HUES48 (cell line): Measurements from ENCODE around the gene BRD3OS.
"Not testable (repeated sequence)": the region's sequence is repeated elsewhere in the genome, so short reads cannot be mapped to it uniquely, and the experiment has no call there.

Source experiments
- H3K27ac ChIP-seq: one replicate; pipeline ENCODE4 v1.7.0; 2013; ENCODE audit warnings: low read depth, low read length, inconsistent platforms
- H3K27me3 ChIP-seq: 2 replicates; pipeline ENCODE4 v1.6.1; 2013; ENCODE audit warnings: mild to moderate bottlenecking, low read length; ENCODE audit not compliant: control insufficient read depth, insufficient read depth
- H3K36me3 ChIP-seq: 2 replicates; pipeline ENCODE4 v1.6.1; 2013; ENCODE audit warnings: low read length; ENCODE audit not compliant: control insufficient read depth, insufficient read depth
- H3K4me1 ChIP-seq: 2 replicates; pipeline ENCODE4 v1.6.1; 2013; ENCODE audit warnings: mild to moderate bottlenecking, low read length; ENCODE audit not compliant: control insufficient read depth, insufficient read depth
- H3K4me3 ChIP-seq: 2 replicates; pipeline ENCODE4 v1.5.1; 2013; ENCODE audit warnings: mild to moderate bottlenecking, low read depth, low read length
- H3K9ac ChIP-seq: 2 replicates; pipeline ENCODE4 v1.6.1; 2013; ENCODE audit warnings: mild to moderate bottlenecking, low read depth, low read length, moderate library complexity
- H3K9me3 ChIP-seq: 2 replicates; pipeline ENCODE4 v1.6.1; 2013; ENCODE audit warnings: low read length; ENCODE audit not compliant: control insufficient read depth, insufficient read depth

Gene BRD3OS

GRCh38 chr9:134069480-134070399 lies 44.5 kb downstream of the BRD3OS start:
- no peak overlapping the region for H3K27ac ChIP-seq
- no peaks in the 10 kb centered on the region for H3K36me3 ChIP-seq
- H3K4me3 ChIP-seq: no peak overlapping the region
- H3K27me3 ChIP-seq: peaks cover 15% of the 10 kb centered on the region
- peaks cover 6% of the 10 kb centered on the region for H3K9me3 ChIP-seq
- no peak overlapping the region for H3K9ac ChIP-seq
- peaks cover 9% of the 10 kb centered on the region for H3K4me1 ChIP-seq

- peaks cover 15% of the 10 kb centered on the region for H3K27me3 ChIP-seq
- no peak overlapping the region for H3K9ac ChIP-seq
- no peak overlapping the region for H3K4me3 ChIP-seq
- H3K4me1 ChIP-seq: peaks cover 2% of the 10 kb centered on the region; the same call in 1 of the 2 replicates
- no peak overlapping the region for H3K27ac ChIP-seq
- H3K36me3 ChIP-seq: no peaks in the 10 kb centered on the region
- H3K9me3 ChIP-seq: peaks cover 7% of the 10 kb centered on the region
Measured at GRCh38 chr9:134071149-134071548, 45.9 kb downstream of the BRD3OS start.

- not testable (repeated sequence) for H3K9ac ChIP-seq, H3K4me3 ChIP-seq, H3K27ac ChIP-seq, H3K36me3 ChIP-seq, H3K9me3 ChIP-seq, H3K4me1 ChIP-seq
- peaks cover 15% of the 10 kb centered on the region for H3K27me3 ChIP-seq
Measured at GRCh38 chr9:134072683-134073082, 47.4 kb downstream of the BRD3OS start.

- no peaks in the 10 kb centered on the region for H3K4me1 ChIP-seq
- H3K36me3 ChIP-seq: no peaks in the 10 kb centered on the region
- no peak overlapping the region for H3K4me3 ChIP-seq
- peaks cover 15% of the 10 kb centered on the region for H3K27me3 ChIP-seq
- no peak overlapping the region for H3K27ac ChIP-seq
- no peak overlapping the region for H3K9ac ChIP-seq
- peaks cover 10% of the 10 kb centered on the region for H3K9me3 ChIP-seq
Measured at GRCh38 chr9:134073500-134073899, 48.2 kb downstream of the BRD3OS start.

GRCh38 chr9:134075689-134076088 lies 50.4 kb downstream of the BRD3OS start:
- H3K4me1 ChIP-seq, H3K27ac ChIP-seq, H3K36me3 ChIP-seq, H3K9me3 ChIP-seq, H3K9ac ChIP-seq, H3K4me3 ChIP-seq, H3K27me3 ChIP-seq: not testable (repeated sequence)

- Histone ChIP-seq H3K27me3 (no peaks in the 10 kb centered on the region), H3K4me3 (no peak overlapping the region), H3K9ac (no peak overlapping the region), H3K27ac (no peak overlapping the region), H3K4me1 (no peaks in the 10 kb centered on the region), H3K36me3 (no peaks in the 10 kb centered on the region), H3K9me3 (peaks cover 10% of the 10 kb centered on the region; the same call in 1 of the 2 replicates)
Measured at GRCh38 chr9:134076644-134077043, 51.4 kb downstream of the BRD3OS start.
